SK-N-SH (cell line): ENCODE measurements around the gene OSBPL6. TPM values are rescaled to one million over a fixed set of nuclear protein-coding genes. Genes with fewer than 3 reads are reported as not detected.
A peak's percentile ranks its signal among the peaks of the same experiment; 100 is the strongest.

Source experiments
- CTCF ChIA-PET: fragments of 300-600, 350-600 bp; formaldehyde crosslinking; extraction: SDS; loops from one replicate; lab custom pipeline; 2021; lab: Yijun Ruan, JAX
- POLR2A ChIA-PET: fragments of 350-600 bp; sonication (Branson Sonifier 250); formaldehyde crosslinking; extraction: SDS; loops from one replicate; lab custom pipeline; 2020; ENCODE audit warnings: antibody characterized with exemption, inconsistent platforms; lab: Yijun Ruan, JAX
- DNase-seq: peaks from one replicate; pipeline ENCODE4 v3.0.0; 2012
- H2AFZ ChIP-seq: fragments of 200-600 bp; sonication (generic); 2 replicates; pipeline ENCODE4 v1.8.1; 2016; ENCODE audit warnings: antibody characterized with exemption, mild to moderate bottlenecking, low read depth
- H3F3A ChIP-seq: fragments of 200-600 bp; sonication (generic); replicated peaks from 2 replicates; pipeline ENCODE3; 2016; ENCODE audit warnings: antibody characterized with exemption, mild to moderate bottlenecking; ENCODE audit not compliant: insufficient read depth
- H3K27ac ChIP-seq, 2 experiments: fragments of 200-500 bp in 1 of 2; fragments of 200-600 bp in 1 of 2; sonication (Bioruptor generic) in 1 of 2; sonication (generic), shearing (Covaris generic) in 1 of 2; 2 replicates each; pipeline versions ENCODE4 v1.5.1 to v1.6.1; 2014 to 2016; ENCODE audit warnings: low read depth in 2 of 2, inconsistent platforms in 1 of 2, low read length in 1 of 2, mild to moderate bottlenecking in 1 of 2, mixed read lengths in 1 of 2
- H3K27me3 ChIP-seq: fragments of 200-600 bp; sonication (generic), shearing (Covaris generic); 2 replicates; pipeline ENCODE4 v1.6.1; 2016; ENCODE audit warnings: mixed run types; ENCODE audit not compliant: insufficient read depth
- H3K36me3 ChIP-seq, 2 experiments: fragments of 200-500 bp in 1 of 2; fragments of 200-600 bp in 1 of 2; sonication (Bioruptor generic) in 1 of 2; sonication (generic) in 1 of 2; replicated peaks in 1 of 2; 2 replicates each; pipeline versions ENCODE3 to v1.5.1; 2014 to 2016; ENCODE audit warnings: low read length in 1 of 2, mild to moderate bottlenecking in 1 of 2; ENCODE audit not compliant: insufficient read depth in 2 of 2, control insufficient read depth in 1 of 2
- H3K4me1 ChIP-seq, 2 experiments: fragments of 200-500 bp in 1 of 2; fragments of 200-600 bp in 1 of 2; sonication (Bioruptor generic) in 1 of 2; sonication (generic), shearing (Covaris generic) in 1 of 2; 2 replicates each; pipeline versions ENCODE4 v1.5.1 to v1.6.1; 2014 to 2016; ENCODE audit warnings: low read depth in 1 of 2, low read length in 1 of 2, mixed run types in 1 of 2; ENCODE audit not compliant: insufficient read depth in 2 of 2, control insufficient read depth in 1 of 2
- H3K4me2 ChIP-seq: fragments of 200-600 bp; sonication (generic), shearing (Covaris generic); 2 replicates; pipeline ENCODE4 v1.6.1; 2017; ENCODE audit warnings: mixed run types
- H3K4me3 ChIP-seq, 2 experiments: fragments of 200-500 bp in 1 of 2; fragments of 200-600 bp in 1 of 2; sonication (Bioruptor generic) in 1 of 2; sonication (generic), shearing (Covaris generic) in 1 of 2; 2 replicates each; pipeline versions ENCODE4 v1.5.1 to v1.8.1; 2014 to 2016; ENCODE audit warnings: low read depth in 2 of 2, inconsistent platforms in 1 of 2, low read length in 1 of 2, mild to moderate bottlenecking in 1 of 2, mixed read lengths in 1 of 2, moderate library complexity in 1 of 2
- H3K79me2 ChIP-seq: fragments of 200-600 bp; sonication (generic); 2 replicates; pipeline ENCODE4 v1.8.1; 2017; ENCODE audit warnings: mild to moderate bottlenecking; ENCODE audit not compliant: insufficient read depth
- H3K9ac ChIP-seq: fragments of 200-600 bp; sonication (generic); 2 replicates; pipeline ENCODE4 v1.6.1; 2017; ENCODE audit warnings: mixed run types
- H3K9me2 ChIP-seq: fragments of 200-600 bp; sonication (generic); 2 replicates; pipeline ENCODE4 v1.6.1; 2017; ENCODE audit warnings: mixed run types
- H3K9me3 ChIP-seq: fragments of 200-600 bp; sonication (generic); 2 replicates; pipeline ENCODE4 v1.6.1; 2017; ENCODE audit warnings: mixed run types, mild to moderate bottlenecking, moderate library complexity
- H4K20me1 ChIP-seq: fragments of 200-600 bp; sonication (generic); 2 replicates; pipeline ENCODE4 v1.6.1; 2017; ENCODE audit warnings: mild to moderate bottlenecking, mixed run types; ENCODE audit not compliant: insufficient read depth
- CTCF ChIP-seq: fragments of 200-600 bp; sonication (generic); IDR thresholded peaks from 2 replicates; pipeline ENCODE4 v1.6.1; 2017; ENCODE audit warnings: antibody characterized with exemption, mild to moderate bottlenecking, moderate library complexity
- FOXJ3 ChIP-seq: sonication (generic); formaldehyde crosslinking; IDR thresholded peaks from 2 replicates; pipeline ENCODE4 v1.5.1; 2020; ENCODE audit warnings: mild to moderate bottlenecking, missing genetic modification reagents
- FOXM1 ChIP-seq: IDR thresholded peaks from 2 replicates; pipeline ENCODE4 v1.4.0; 2012; ENCODE audit warnings: low read depth, mild to moderate bottlenecking
- GATA2 ChIP-seq: sonication (generic); formaldehyde crosslinking; IDR thresholded peaks from 2 replicates; pipeline ENCODE4 v1.5.0; 2020; ENCODE audit warnings: mild to moderate bottlenecking, missing genetic modification reagents
- MAX ChIP-seq: IDR thresholded peaks from 2 replicates; pipeline ENCODE4 v1.4.0; 2012; ENCODE audit warnings: low read depth
- MXI1 ChIP-seq: IDR thresholded peaks from 2 replicates; pipeline ENCODE4 v1.6.1; 2012; ENCODE audit warnings: mild to moderate bottlenecking, low read depth, low read length, improper control_type of control experiment
- NFIC ChIP-seq: IDR thresholded peaks from 2 replicates; pipeline ENCODE4 v1.4.0; 2012; ENCODE audit warnings: borderline replicate concordance
- RAD21 ChIP-seq: IDR thresholded peaks from 2 replicates; pipeline ENCODE4 v1.6.1; 2012; ENCODE audit warnings: mild to moderate bottlenecking, low read length
- REST ChIP-seq: IDR thresholded peaks from 2 replicates; pipeline ENCODE4 v1.6.1; 2012; ENCODE audit warnings: mild to moderate bottlenecking, low read depth, low read length, moderate library complexity
- RFX5 ChIP-seq: IDR thresholded peaks from 2 replicates; pipeline ENCODE4 v1.6.1; 2012; ENCODE audit warnings: mild to moderate bottlenecking, improper control_type of control experiment, low read length
- TCF12 ChIP-seq: IDR thresholded peaks from 2 replicates; pipeline ENCODE4 v1.4.0; 2012
- WGBS: methylation state at CpG from one replicate; pipeline ENCODE4 v1.1.6; 2017; ENCODE audit warnings: low lambda C conversion rate; 5-methylcytosine and 5-hydroxymethylcytosine counted together
- polyA plus RNA-seq, 3 experiments: library from polyadenylated mRNA; depleted of rRNA; stranded (reverse); fragments of >200 nt; gene quantifications; 2 replicates each; pipeline ENCODE4 v1.2.3, GENCODE V29; 2012
- TF ChIP-seq, protein P1 (sequence below): IDR thresholded peaks from 2 replicates; pipeline ENCODE4; 2012

The OSBPL6 gene
- polyA plus RNA-seq, 1 of the 3 experiments (the other 2 are of a cell fraction) = 2.7 TPM

DNA sequence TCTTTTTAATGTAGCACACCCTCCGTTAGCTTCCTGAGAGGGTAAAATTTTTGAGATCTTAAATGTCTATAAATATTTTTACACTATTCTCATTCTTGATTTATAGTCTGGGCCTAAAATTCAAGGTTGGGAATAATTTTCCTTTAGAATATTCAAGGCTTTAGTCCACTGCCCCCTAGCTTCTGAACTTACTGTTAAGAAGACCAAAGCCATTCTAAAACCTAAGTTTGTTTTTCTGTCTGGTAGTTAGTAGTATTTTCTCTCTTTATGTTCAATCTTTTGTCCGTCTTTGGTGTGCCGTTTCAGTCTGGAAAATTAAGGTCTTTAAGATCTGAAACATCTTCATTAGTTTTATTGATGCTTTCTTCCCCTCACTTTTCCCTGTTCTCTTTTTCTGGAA, 14.5 kb downstream of the OSBPL6 start:
- POLR2A ChIA-PET = no interaction called here
- DNase-seq = no peak
- no peaks in the 10 kb centered on the region for H3K9me3 ChIP-seq
- H3K9me2 ChIP-seq = no peaks in the 10 kb centered on the region
- TF ChIP-seq TCF12 (no peak), RAD21 (peak; percentile 36; the same call in 1 of the 2 replicates), RFX5 (no peak), GATA2 (CRISPR knock-in tag) (no peak), CTCF (peak; percentile 52), FOXJ3 (no peak), NFIC (no peak), MXI1 (no peak)
- TF ChIP-seq, protein P1, sequence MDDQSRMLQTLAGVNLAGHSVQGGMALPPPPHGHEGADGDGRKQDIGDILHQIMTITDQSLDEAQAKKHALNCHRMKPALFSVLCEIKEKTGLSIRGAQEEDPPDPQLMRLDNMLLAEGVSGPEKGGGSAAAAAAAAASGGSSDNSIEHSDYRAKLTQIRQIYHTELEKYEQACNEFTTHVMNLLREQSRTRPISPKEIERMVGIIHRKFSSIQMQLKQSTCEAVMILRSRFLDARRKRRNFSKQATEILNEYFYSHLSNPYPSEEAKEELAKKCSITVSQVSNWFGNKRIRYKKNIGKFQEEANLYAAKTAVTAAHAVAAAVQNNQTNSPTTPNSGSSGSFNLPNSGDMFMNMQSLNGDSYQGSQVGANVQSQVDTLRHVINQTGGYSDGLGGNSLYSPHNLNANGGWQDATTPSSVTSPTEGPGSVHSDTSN = no peak
- TF ChIP-seq, all 33 proteins: peak for 2
- Histone ChIP-seq H3K79me2 (no peaks in the 10 kb centered on the region), H3K36me3 (no peaks in the 10 kb centered on the region), H3K9ac (no peak overlapping the region), H3K27me3 (no peaks in the 10 kb centered on the region), H3K4me2 (no peak overlapping the region), H4K20me1 (no peaks in the 10 kb centered on the region), H2AFZ (no peak overlapping the region), H3K4me1 (peaks cover 4 to 10% of the 10 kb centered on the region in 2 experiments; a peak in 2 of 4 replicates), H3F3A (peaks cover 4% of the 10 kb centered on the region), H3K4me3 (no peak overlapping the region), H3K27ac (no peak overlapping the region)
- 86% methylated on average over 3 of the region's 3 CpGs for WGBS
- CTCF ChIA-PET = interaction anchor here (0.8 to 1.9 kb wide), 8 partner anchors 10 to 266 kb away, joined by 3 to 7 read pairs (median 4); no protein-coding TSS in a partner anchor

DNA sequence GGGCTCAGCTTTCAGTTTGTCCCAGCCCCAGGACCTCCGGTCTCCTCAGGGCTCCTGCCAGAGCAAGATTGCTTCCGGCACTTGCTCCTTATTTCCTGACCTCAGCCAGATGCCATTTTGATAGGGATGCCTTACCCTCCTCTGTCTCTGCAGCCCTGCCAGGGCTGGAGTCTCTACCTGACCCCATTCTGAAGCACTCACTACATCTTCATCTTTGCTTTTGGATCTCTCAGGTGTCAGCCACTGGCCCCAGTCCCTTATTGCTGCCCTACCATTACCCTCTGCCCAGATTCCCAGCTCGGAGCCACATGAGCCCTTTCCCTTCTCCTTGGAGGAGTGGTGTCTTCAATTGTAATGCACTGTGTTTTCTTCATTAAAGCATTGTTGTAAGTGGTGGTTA, 17.1 kb downstream of the OSBPL6 start:
- Histone ChIP-seq H3K4me3 (no peak overlapping the region), H3K9ac (no peak overlapping the region), H3K36me3 (no peaks in the 10 kb centered on the region), H4K20me1 (no peaks in the 10 kb centered on the region), H2AFZ (no peak overlapping the region), H3K27me3 (no peaks in the 10 kb centered on the region), H3K9me2 (no peaks in the 10 kb centered on the region), H3K27ac (no peak overlapping the region), H3F3A (peaks cover 4% of the 10 kb centered on the region), H3K79me2 (no peaks in the 10 kb centered on the region), H3K4me1 (no peaks in the 10 kb centered on the region; a peak in 1 of 4 replicates), H3K4me2 (no peak overlapping the region), H3K9me3 (no peaks in the 10 kb centered on the region)
- TF ChIP-seq TCF12 = no peak
- TF ChIP-seq REST = no peak
- TF ChIP-seq MAX = no peak
- no peak for TF ChIP-seq FOXM1
- WGBS = 97% methylated on average over 2 of the region's 3 CpGs
- ChIA-PET POLR2A (no interaction called here), CTCF (interaction anchor here (0.6 to 1.0 kb wide), 2 partner anchors 81 to 185 kb away, joined by 3 read pairs; no protein-coding TSS in a partner anchor)
- DNase-seq = no peak
